Nephron (organoid): Measurements from ENCODE around the gene SMG6.

ENCODE experiments used
- H3K27ac Mint-ChIP-seq, 3 experiments: 2 replicates each; pipeline ENCODE4 v1.8.0; 2020; ENCODE audit warnings: mixed read lengths in 3 of 3, mild to moderate bottlenecking in 2 of 3, moderate library complexity in 1 of 3
- H3K27me3 Mint-ChIP-seq: 2 replicates; pipeline ENCODE4 v1.8.0; 2021; ENCODE audit warnings: low read depth, mild to moderate bottlenecking, moderate library complexity, mixed read lengths
- H3K36me3 Mint-ChIP-seq: 2 replicates; pipeline ENCODE4 v1.8.0; 2020; ENCODE audit warnings: low read depth, mixed read lengths
- H3K4me1 Mint-ChIP-seq: 2 replicates; pipeline ENCODE4 v1.8.0; 2020; ENCODE audit warnings: mixed read lengths
- H3K4me3 Mint-ChIP-seq, 3 experiments: 2 replicates each; pipeline ENCODE4 v1.8.0; 2020; ENCODE audit warnings: mild to moderate bottlenecking in 3 of 3, mixed read lengths in 3 of 3, moderate library complexity in 2 of 3
- H3K9me3 Mint-ChIP-seq: 2 replicates; pipeline ENCODE4 v1.8.0; 2020; ENCODE audit warnings: mixed read lengths
- CTCF ChIP-seq, 3 experiments: fragments of 200-600 bp; sonication (generic); IDR thresholded peaks; one replicate each; pipeline ENCODE4 v1.5.0; 2021; ENCODE audit warnings: antibody characterized with exemption in 3 of 3; ENCODE audit not compliant: unreplicated experiment in 3 of 3

The SMG6 gene

DNA sequence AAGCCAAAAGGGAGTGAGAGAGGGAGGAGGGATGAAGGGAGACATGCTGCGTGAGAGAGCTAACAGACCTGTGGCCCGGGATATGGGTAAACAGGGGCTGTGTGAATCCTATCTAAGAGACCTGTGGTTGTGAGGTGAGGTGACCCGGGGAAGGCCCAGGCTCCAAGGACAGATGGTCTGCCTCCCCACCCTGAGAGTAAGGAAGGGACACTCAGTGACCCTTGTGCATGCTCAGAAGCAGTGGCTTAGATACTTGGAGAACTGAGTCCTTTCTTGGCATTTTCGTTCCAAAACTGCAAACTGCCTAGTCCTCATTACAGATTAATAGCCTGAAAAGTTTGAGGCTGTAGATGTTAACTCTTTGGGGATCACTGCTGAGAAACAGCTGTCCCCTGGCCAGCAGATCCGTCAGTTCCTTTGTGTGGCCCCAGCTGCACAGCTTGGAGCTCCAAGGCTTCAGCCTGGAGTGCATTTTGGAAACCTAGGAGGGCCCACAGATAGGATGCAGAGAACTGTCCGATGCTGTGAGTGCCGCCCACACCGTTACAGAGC, 121.6 kb downstream of the SMG6 start:
- Mint-ChIP-seq H3K4me1 (peaks cover 71% of the 10 kb centered on the region), H3K27me3 (no peaks in the 10 kb centered on the region), H3K27ac (peak overlapping the region; percentile 99 to 100 (median 99)), H3K36me3 (peaks cover 54% of the 10 kb centered on the region), H3K9me3 (no peaks in the 10 kb centered on the region), H3K4me3 (peak overlapping the region in 2 of 3 experiments; percentile 21 to 54)
- no peak for TF ChIP-seq CTCF (IDR thresholded peaks at IDR 0.05; ENCODE audit: unreplicated experiment in 3 of 3)

- Mint-ChIP-seq H3K9me3 (no peaks in the 10 kb centered on the region), H3K4me3 (peak overlapping the region in 2 of 3 experiments; percentile 21 to 54), H3K27ac (peak overlapping the region; percentile 99 to 100 (median 99)), H3K36me3 (peaks cover 47% of the 10 kb centered on the region), H3K4me1 (peaks cover 77% of the 10 kb centered on the region), H3K27me3 (no peaks in the 10 kb centered on the region)
- TF ChIP-seq CTCF (IDR thresholded peaks at IDR 0.05; ENCODE audit: unreplicated experiment in 3 of 3), result no peak
Observed at GRCh38 chr17:2181206-2181896, 122.2 kb downstream of the SMG6 start.

DNA sequence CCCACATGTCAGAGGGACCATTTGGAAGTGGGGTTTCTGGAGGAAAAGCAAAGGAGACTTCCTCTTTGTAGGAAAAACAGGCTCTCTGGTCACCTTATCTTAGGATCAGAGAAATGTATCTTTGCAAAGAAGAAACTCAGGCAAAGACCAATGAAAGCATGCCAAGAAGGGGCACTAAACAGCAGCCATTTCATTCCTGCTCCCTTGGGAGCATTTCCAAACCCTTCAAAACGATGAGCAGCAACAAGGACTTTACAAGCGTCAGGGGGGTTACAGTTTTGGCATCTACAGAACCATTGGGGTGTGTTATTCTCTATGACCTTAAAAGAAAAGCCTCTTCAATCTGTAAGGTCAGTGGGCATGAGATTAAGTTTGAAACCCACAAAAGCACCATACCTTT, 122.8 kb downstream of the SMG6 start:
- Mint-ChIP-seq H3K9me3 (no peaks in the 10 kb centered on the region), H3K36me3 (peaks cover 42% of the 10 kb centered on the region), H3K4me1 (peaks cover 81% of the 10 kb centered on the region), H3K4me3 (no peak overlapping the region), H3K27ac (peak overlapping the region; percentile 99 to 100 (median 99)), H3K27me3 (no peaks in the 10 kb centered on the region)
- no peak for TF ChIP-seq CTCF (IDR thresholded peaks at IDR 0.05; ENCODE audit: unreplicated experiment in 3 of 3)

DNA sequence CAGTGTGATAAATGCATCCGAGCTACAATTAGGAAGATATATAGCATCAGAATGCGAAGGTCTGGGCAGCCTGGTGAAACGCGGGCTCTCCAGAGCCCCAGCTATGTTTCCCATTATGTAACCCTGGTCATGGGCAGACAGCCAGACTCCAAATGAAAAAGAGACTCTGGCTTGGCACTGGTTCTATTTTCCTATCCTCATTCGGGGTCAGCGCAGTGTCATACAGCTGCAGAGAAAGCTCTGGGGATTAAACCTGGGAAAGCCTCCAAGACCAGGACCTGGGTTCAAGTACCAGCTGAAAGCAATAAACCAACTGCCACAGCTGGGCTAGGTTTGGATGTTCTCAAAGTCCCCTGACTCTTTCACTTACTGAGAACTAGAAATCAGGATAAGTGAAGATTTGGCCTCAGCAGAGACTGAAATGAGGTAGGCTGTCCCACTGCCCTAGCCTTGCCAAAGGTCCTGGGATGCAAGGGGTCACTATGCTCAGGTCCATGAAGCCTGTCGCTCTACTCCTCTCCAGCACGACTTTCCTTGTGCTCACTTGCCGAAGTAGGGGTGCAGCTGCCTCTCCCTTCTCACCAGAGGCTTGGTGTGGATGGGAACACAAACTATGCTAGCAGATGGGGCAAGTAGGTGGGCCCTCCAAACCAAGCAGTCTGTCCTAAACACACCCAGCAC, 123.8 kb downstream of the SMG6 start:
- peaks cover 88% of the 10 kb centered on the region for H3K4me1 Mint-ChIP-seq
- peak overlapping the region; percentile 99 to 100 (median 99) for H3K27ac Mint-ChIP-seq
- peak overlapping the region; percentile 60 to 77 (median 70) for H3K4me3 Mint-ChIP-seq
- H3K9me3 Mint-ChIP-seq, result no peaks in the 10 kb centered on the region
- peaks cover 32% of the 10 kb centered on the region for H3K36me3 Mint-ChIP-seq
- H3K27me3 Mint-ChIP-seq, result no peaks in the 10 kb centered on the region
- no peak for TF ChIP-seq CTCF (IDR thresholded peaks at IDR 0.05; ENCODE audit: unreplicated experiment in 3 of 3)

DNA sequence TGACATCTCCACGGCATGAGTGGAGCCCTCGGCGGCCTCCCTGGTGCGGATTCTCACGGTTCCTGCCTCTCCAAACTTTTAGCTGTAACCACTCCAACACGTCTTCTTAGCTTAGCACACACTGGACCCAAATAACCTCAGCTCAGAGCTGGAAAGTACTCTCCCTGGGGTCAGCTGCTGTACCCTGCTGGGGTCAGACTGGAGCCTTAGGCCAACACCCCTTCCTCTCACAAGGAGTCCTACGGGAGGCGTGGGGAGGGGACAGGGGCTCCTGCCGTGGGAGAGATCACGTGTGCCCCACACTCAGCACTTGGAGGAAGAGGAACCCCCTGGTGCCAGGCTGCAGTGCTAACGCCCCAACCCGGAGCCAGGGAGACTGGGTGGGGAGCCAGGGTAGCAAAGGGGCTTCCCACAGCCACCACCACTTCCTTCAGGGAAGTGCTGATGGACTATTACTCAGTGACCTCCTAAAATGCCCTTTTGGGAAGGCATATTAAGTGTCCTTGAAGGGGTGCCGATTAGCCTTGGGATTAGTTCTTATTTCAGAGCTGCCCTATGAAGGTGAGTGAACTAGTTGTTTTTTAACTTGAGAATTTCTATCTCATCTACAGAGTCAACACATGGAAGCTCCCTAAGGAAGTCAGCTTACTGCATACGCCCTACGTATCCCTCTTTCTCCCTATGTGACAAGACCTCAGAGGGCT, 124.6 kb downstream of the SMG6 start:
- no peak for TF ChIP-seq CTCF (IDR thresholded peaks at IDR 0.05; ENCODE audit: unreplicated experiment in 3 of 3)
- Mint-ChIP-seq H3K27me3 (no peaks in the 10 kb centered on the region), H3K9me3 (no peaks in the 10 kb centered on the region), H3K27ac (peak overlapping the region; percentile 99 to 100 (median 99)), H3K4me3 (peak overlapping the region; percentile 60 to 77 (median 70)), H3K4me1 (peaks cover 96% of the 10 kb centered on the region), H3K36me3 (peaks cover 31% of the 10 kb centered on the region)
